Kidney epithelial cell (primary cell): ENCODE data around the gene TPO. TPM values are rescaled to one million over a fixed set of nuclear protein-coding genes. Genes with fewer than 3 reads are reported as not detected.

Experiments used
- DNase-seq: peaks from one replicate; pipeline ENCODE4 v3.0.0-alpha.2; 2010; ENCODE audit warnings: low read depth
- H3K27me3 ChIP-seq: 2 replicates; pipeline ENCODE4 v1.6.0; 2011; ENCODE audit warnings: low read length; ENCODE audit not compliant: control insufficient read depth, insufficient read depth
- H3K36me3 ChIP-seq: 2 replicates; pipeline ENCODE4 v1.5.1; 2011; ENCODE audit warnings: low read length; ENCODE audit not compliant: control insufficient read depth, insufficient read depth
- H3K4me3 ChIP-seq: 2 replicates; pipeline ENCODE4 v1.5.1; 2011; ENCODE audit warnings: low read depth, mild to moderate bottlenecking, control low read depth, low read length
- CTCF ChIP-seq: IDR thresholded peaks from 2 replicates; pipeline ENCODE4 v1.5.1; 2011; ENCODE audit warnings: mild to moderate bottlenecking, moderate library complexity, low read length, control low read depth, inconsistent platforms; ENCODE audit not compliant: insufficient read depth, poor library complexity, severe bottlenecking
- total RNA-seq: library from RNA; depleted of rRNA; stranded (reverse); fragments of >200 nt; gene quantifications from 2 replicates; pipeline ENCODE4 v1.2.3, GENCODE V29; 2015

TPO gene
- total RNA-seq, 1 donor from 2014 or later = not detected

GRCh38 chr2:1518331-1518803 lies 105.1 kb downstream of the TPO start:
- H3K4me3 ChIP-seq = no peak overlapping the region
- no peaks in the 10 kb centered on the region for H3K36me3 ChIP-seq
- H3K27me3 ChIP-seq = no peaks in the 10 kb centered on the region
- DNase-seq = no peak
- TF ChIP-seq CTCF = no peak

DNA sequence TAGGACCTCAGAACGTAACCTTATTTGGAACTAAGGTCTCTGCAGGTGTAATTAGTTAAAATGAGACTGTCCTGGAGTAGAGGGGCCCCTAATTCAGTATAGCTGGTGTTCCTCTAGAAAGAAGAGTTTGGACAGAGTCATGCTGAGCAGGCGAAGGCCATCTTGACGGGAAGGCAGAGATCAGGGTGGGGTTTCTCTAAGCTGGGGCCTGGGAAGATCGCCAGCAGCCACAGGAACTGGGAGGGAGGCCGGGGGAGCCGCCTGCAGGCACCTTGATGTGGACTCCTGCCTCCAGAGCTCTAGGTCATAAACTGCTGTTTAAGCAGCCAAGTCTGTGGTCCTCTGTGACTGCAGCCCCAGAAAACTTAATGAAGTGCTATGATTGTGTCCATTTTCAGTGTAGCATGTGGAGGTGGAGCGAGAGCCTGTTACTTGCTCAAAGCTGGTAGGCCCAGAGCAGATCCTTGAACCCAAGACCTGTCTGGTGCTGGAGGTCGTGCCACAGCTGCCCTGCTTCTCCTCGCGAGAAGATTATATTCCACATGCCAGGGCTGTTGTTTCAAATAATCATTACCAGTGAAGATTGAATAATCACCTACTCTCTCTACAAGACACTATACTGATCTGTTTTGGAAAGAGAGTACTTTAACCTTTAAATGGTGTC lies 105.7 kb downstream of the TPO start:
- no peaks in the 10 kb centered on the region for H3K36me3 ChIP-seq
- no peak overlapping the region for H3K4me3 ChIP-seq
- TF ChIP-seq CTCF = no peak
- DNase-seq = no peak
- H3K27me3 ChIP-seq = no peaks in the 10 kb centered on the region

GRCh38 chr2:1521191-1521877 lies 108.1 kb downstream of the TPO start:
- Histone ChIP-seq H3K36me3 (no peaks in the 10 kb centered on the region), H3K4me3 (no peak overlapping the region), H3K27me3 (no peaks in the 10 kb centered on the region)
- no peak for TF ChIP-seq CTCF
- no peak for DNase-seq

GRCh38 chr2:1521878-1522830 lies 108.9 kb downstream of the TPO start:
- DNase-seq = no peak
- Histone ChIP-seq H3K27me3 (no peaks in the 10 kb centered on the region), H3K36me3 (no peaks in the 10 kb centered on the region), H3K4me3 (no peak overlapping the region)
- no peak for TF ChIP-seq CTCF

GRCh38 chr2:1527153-1527992 lies 114.1 kb downstream of the TPO start:
- no peak for DNase-seq
- TF ChIP-seq CTCF = no peak
- Histone ChIP-seq H3K4me3 (no peak overlapping the region), H3K36me3 (no peaks in the 10 kb centered on the region), H3K27me3 (no peaks in the 10 kb centered on the region)
